ENCODE measurements around the gene MEGF8. TPM values are rescaled to one million over a fixed set of nuclear protein-coding genes. Genes with fewer than 3 reads are reported as not detected.
A peak's percentile ranks its signal among the peaks of the same experiment; 100 is the strongest.

Gene MEGF8, protein sequence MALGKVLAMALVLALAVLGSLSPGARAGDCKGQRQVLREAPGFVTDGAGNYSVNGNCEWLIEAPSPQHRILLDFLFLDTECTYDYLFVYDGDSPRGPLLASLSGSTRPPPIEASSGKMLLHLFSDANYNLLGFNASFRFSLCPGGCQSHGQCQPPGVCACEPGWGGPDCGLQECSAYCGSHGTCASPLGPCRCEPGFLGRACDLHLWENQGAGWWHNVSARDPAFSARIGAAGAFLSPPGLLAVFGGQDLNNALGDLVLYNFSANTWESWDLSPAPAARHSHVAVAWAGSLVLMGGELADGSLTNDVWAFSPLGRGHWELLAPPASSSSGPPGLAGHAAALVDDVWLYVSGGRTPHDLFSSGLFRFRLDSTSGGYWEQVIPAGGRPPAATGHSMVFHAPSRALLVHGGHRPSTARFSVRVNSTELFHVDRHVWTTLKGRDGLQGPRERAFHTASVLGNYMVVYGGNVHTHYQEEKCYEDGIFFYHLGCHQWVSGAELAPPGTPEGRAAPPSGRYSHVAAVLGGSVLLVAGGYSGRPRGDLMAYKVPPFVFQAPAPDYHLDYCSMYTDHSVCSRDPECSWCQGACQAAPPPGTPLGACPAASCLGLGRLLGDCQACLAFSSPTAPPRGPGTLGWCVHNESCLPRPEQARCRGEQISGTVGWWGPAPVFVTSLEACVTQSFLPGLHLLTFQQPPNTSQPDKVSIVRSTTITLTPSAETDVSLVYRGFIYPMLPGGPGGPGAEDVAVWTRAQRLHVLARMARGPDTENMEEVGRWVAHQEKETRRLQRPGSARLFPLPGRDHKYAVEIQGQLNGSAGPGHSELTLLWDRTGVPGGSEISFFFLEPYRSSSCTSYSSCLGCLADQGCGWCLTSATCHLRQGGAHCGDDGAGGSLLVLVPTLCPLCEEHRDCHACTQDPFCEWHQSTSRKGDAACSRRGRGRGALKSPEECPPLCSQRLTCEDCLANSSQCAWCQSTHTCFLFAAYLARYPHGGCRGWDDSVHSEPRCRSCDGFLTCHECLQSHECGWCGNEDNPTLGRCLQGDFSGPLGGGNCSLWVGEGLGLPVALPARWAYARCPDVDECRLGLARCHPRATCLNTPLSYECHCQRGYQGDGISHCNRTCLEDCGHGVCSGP (N-terminal part only)
- 10 to 100 TPM in 1 of 2 donors, 1 to 10 TPM in 1; 9.7 to 14.0 TPM for total RNA-seq

DNA sequence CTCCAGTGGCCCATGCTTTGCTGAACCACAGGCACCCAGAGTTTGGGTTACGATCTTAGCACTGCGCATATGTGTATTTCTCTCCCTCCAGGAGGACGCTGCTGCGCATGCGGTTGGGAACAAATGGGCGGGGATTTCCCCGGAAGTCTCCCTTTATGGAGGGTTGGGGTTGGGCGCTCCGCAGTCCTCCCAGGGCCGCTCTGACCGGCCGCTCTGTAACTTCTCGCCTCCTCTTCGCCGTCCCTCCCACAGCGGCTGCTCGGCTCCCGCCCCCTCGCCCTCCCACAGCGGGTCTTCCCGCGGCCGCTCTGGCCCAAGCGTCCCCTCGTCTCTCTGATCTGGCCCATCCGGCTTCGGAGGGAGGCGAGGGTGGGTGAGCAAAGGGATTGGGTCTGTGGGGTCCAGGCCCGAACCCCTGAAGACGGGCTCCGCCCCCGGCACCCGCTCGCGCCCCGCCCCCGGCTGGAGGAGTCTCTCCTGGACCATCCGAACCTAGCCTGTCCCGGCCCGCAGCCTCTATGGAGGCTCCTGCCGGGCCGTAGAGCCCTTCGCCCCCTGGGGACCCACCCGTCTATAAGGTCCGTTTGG lies at the start of gene MEGF8:
Gene MEGF8 (plus strand): TSS at position 328 of the 588 bp plus-strand sequence. CDS start 609 bp downstream, outside the sequence.
- ATAC-seq (replicated peaks in 1 of 2), result peak; percentile 94
- Mint-ChIP-seq H3K27me3 (ENCODE audit: low read depth) (peaks cover 16% of the 10 kb centered on the region), H3K4me1 (ENCODE audit: low read depth) (peaks cover 40% of the 10 kb centered on the region), H3K27ac (peak within 1 kb of the TSS; percentile 88), H3K9me3 (no peaks in the 10 kb centered on the region), H3K4me3 (peak within 1 kb of the TSS; percentile 84 to 99), H3K36me3 (ENCODE audit: insufficient read depth in 2 of 2) (peaks cover 5 to 6% of the 10 kb centered on the region in 2 donors)
- peak; percentile 98 to 99 for DNase-seq

DNA sequence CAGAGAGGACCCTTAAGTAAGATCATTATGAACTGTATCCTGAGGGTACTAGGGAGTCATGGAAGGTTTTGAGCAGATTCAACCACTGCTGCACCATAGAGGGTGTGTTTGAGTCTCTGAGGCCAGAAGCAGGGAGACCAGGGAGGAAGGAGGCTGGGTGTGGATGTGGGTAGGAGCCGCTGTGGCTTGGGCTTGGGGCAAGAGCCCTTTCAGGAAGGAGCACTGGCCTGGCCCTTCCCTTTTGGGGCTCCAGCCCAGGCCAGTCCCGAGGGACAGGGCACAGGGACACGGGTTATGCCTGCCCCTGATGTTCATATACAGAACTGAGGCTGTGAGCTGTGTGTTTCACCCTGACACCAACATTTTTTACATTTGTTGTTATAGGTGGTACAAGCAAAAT lies 49.2 kb upstream of the MEGF8 start:
- peak overlapping the region; percentile 6 for H3K27ac Mint-ChIP-seq
- H3K4me3 Mint-ChIP-seq, result peak overlapping the region; percentile 23 to 39
- H3K27me3 Mint-ChIP-seq (ENCODE audit: low read depth), result no peaks in the 10 kb centered on the region
- DNase-seq, result no peak
- no peak for ATAC-seq (replicated peaks in 1 of 2)
- peaks cover 55% of the 10 kb centered on the region for H3K4me1 Mint-ChIP-seq (ENCODE audit: low read depth)
- peaks cover 2 to 15% of the 10 kb centered on the region in 2 donors for H3K36me3 Mint-ChIP-seq (ENCODE audit: insufficient read depth in 2 of 2)
- no peaks in the 10 kb centered on the region for H3K9me3 Mint-ChIP-seq

DNA sequence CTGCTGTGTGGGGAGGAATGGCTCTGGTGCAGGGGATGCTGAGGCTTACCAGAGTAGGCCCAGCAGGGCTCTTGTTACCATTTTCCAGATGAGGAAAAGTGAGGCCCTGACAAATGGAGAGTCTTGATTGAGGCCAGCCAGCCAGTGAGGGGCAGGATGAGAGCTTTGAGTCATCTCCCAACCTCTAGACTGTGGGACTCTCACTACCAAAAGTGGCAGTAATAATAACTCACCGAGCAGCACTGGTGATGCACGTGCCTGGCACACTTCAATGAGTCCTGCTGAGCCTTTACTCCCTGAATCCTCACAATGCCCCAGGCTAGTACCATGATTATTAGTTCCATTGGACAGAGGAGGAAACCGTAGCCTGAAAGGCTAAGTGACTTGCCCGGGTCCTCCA lies 48.6 kb upstream of the MEGF8 start:
- Mint-ChIP-seq H3K27ac (no peak overlapping the region), H3K4me1 (ENCODE audit: low read depth) (peaks cover 50% of the 10 kb centered on the region), H3K9me3 (no peaks in the 10 kb centered on the region), H3K27me3 (ENCODE audit: low read depth) (no peaks in the 10 kb centered on the region), H3K4me3 (no peak overlapping the region), H3K36me3 (ENCODE audit: insufficient read depth in 2 of 2) (peaks cover 2 to 12% of the 10 kb centered on the region in 2 donors)
- peak; percentile 27 to 37 for DNase-seq
- peak; percentile 18 to 36 for ATAC-seq (replicated peaks in 1 of 2)

DNA sequence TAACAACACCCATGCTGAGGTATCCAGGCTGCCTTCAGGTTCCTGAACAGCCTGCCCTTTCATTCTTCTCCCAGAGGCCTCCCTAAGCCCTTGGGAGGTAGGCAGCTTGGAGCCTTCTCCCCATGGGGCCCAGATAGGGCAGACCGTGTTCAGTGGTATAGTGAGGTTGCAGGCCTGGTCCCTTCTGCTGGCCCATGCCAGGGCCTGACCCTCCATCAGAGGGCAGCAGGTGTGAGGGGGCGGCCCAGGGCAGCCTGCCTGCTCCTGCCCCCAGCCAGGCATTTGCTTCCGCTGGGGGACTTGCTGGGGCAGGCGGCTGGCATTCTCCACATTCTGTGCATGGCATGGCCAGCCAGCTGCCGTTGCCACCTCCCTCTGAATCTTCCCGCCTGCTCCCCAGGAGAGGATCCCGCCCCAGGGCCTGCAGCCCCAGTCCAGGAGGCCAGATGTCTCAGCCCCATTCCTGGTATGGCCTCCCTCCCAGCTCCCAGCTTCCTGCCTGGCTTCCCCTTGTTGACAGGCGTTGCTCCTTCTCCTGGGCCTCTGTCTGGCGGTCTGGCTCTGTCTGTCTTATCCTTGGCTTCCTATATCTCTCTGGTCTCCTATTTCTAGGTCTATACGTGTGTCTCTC lies 47.5 kb upstream of the MEGF8 start:
- no peak for DNase-seq
- no peak overlapping the region for H3K4me3 Mint-ChIP-seq
- no peak overlapping the region for H3K27ac Mint-ChIP-seq
- H3K9me3 Mint-ChIP-seq, result no peaks in the 10 kb centered on the region
- no peaks in the 10 kb centered on the region for H3K27me3 Mint-ChIP-seq (ENCODE audit: low read depth)
- ATAC-seq (replicated peaks in 1 of 2), result no peak
- H3K36me3 Mint-ChIP-seq (ENCODE audit: insufficient read depth in 2 of 2), result peaks cover 2 to 12% of the 10 kb centered on the region in 2 donors
- H3K4me1 Mint-ChIP-seq (ENCODE audit: low read depth), result peaks cover 50% of the 10 kb centered on the region

DNA sequence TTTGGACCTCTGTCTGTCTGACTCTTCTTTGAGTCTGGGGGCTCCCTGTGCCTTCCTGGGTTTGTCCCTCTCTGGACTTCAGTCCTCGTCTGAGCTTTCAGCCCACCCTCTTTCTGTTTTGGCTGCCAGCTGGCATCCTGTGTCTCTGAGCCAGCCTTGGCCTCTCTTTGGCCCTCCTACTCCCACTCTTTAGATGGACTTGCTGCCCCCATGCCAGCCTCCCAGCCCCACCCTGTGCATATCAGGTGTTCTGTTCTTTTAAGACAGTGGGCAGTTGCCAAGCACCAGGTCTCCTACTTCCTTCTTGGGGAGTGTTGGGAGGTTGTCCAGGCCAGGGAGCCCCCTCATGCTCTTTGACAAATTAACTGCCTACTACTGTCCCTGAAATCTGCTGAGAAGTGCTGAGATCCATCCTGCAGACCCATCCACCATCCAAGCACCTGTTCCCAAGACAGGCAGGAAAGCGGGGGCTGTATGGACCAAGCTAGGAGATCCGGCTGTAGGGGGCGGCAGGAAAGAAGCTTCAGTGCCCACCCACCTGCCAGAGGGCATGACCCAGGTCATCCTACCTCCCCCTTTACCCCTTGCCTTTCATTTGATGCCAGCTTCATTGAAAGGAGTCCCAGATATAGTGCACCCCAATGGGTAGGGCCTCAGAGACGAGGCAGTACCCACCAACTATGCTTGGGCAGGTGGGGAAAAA lies 46.8 kb upstream of the MEGF8 start:
- ATAC-seq (replicated peaks in 1 of 2) (no peak), DNase-seq (no peak)
- H3K27ac Mint-ChIP-seq, result peak overlapping the region; percentile 81
- H3K9me3 Mint-ChIP-seq, result no peaks in the 10 kb centered on the region
- H3K36me3 Mint-ChIP-seq (ENCODE audit: insufficient read depth in 2 of 2), result peaks cover 2 to 10% of the 10 kb centered on the region in 2 donors
- peaks cover 50% of the 10 kb centered on the region for H3K4me1 Mint-ChIP-seq (ENCODE audit: low read depth)
- H3K27me3 Mint-ChIP-seq (ENCODE audit: low read depth), result no peaks in the 10 kb centered on the region
- H3K4me3 Mint-ChIP-seq, result peak overlapping the region in 1 of 2 donors; percentile 88

DNA sequence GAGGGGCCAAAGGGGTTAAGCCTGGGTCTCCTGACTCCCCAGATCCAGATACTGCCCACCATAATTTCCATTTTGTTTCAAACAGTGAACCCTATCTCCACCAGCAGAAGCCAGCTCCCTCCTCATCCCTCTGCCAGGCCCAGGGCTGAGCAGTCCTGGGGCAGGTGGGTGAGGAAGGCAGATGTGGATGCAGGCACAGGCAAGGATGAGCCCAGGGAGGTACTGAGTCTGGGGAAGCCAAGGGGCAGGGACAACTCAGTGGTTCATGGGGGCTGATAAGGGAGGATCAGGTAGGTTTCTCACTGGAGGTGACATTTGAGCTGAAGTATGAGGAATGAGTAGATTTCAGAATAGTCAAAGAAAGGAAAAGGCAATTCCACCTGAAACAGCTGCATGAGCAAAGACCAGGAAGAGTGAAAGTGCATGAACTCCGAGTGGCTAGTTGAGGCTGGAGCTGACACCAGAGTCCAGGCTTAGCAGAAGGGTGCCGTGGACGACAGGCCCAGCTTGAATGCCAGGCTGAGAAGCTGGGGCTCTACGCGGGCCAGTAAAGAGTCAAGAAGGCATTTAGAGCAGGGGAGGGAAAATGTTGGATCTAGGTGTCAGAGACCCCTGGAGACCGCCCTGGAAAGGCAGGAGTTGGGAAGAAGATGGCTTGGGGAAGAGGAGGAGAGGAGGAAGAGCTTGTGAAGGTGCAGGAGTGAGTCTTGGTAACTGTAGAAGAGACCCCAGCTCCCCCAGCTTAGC lies 46.1 kb upstream of the MEGF8 start:
- H3K27me3 Mint-ChIP-seq (ENCODE audit: low read depth), result no peaks in the 10 kb centered on the region
- peak overlapping the region in 1 of 2 donors; percentile 88 for H3K4me3 Mint-ChIP-seq
- DNase-seq, result no peak
- H3K9me3 Mint-ChIP-seq, result no peaks in the 10 kb centered on the region
- no peak for ATAC-seq (replicated peaks in 1 of 2)
- peaks cover 50% of the 10 kb centered on the region for H3K4me1 Mint-ChIP-seq (ENCODE audit: low read depth)
- peaks cover 2 to 9% of the 10 kb centered on the region in 2 donors for H3K36me3 Mint-ChIP-seq (ENCODE audit: insufficient read depth in 2 of 2)
- peak overlapping the region; percentile 81 for H3K27ac Mint-ChIP-seq

DNA sequence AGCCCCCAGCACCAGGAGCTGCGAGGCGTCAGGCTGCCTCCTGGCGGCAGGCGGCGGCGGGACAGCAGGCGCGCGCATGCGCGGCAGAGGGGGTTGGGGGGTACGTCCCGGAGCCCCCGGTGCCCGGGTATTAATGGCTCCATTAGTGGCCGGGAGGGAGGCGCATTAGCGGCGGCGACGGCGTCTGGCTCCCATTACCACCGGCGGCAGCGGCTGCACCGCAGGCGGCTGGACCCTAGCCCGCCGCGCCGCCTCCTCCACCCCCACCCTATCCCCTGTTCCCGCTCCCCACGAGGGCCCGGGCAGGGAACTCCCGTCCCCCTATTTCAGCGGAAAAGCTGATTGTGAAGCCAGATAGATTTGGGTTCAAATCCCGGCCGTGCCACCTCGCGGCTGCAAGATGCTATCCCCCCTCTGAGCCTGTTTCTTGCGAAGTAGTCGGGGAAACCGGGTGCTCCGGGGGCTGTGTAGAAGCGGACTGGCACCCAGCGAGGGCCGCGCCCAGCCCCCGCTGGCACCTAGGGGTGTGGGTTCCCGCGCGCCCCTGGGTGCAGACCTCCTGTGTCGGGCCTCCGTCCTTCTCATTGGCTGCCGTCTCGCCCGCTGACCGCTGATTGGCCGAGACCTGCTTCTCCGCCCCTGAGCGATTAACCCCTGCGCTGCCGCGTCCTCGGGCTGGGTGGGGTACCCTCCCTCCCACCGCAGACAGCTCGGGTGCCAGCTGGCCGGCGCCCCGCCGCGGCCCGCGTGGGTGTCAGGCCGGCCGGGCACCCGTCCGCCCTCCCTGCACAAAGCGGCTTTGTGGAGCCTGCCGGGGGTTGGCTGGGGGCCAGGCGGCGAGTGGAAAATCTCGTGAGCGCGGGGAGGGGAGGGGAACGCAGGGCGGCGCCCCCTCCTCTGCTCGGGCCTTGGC lies 45.3 kb upstream of the MEGF8 start:
- Mint-ChIP-seq H3K9me3 (no peaks in the 10 kb centered on the region), H3K4me1 (ENCODE audit: low read depth) (peaks cover 49% of the 10 kb centered on the region), H3K36me3 (ENCODE audit: insufficient read depth in 2 of 2) (peaks cover 0 to 10% of the 10 kb centered on the region in 2 donors), H3K27ac (peak overlapping the region; percentile 81), H3K27me3 (ENCODE audit: low read depth) (no peaks in the 10 kb centered on the region), H3K4me3 (peak overlapping the region in 1 of 2 donors; percentile 88)
- peak; percentile 55 for ATAC-seq (replicated peaks in 1 of 2)
- peak; percentile 91 to 94 for DNase-seq

DNA sequence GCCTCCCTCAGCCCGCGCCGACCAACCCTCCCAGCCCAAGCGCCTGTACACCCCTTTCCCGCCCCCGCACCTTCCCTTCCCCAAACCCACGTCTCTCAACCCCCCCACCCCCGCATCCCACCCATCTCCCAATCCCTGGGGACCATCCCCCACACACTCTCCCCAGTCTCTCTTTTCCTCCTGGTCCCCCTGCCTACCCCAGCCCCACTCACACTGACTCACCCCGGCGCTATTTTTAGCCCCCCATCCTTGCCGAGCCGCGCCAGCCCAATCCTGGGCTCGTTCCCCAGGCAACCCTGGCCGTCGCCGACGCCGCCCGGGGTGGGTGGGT lies 44.7 kb upstream of the MEGF8 start:
- DNase-seq (no peak), ATAC-seq (replicated peaks in 1 of 2) (no peak)
- H3K4me3 Mint-ChIP-seq, result peak overlapping the region in 1 of 2 donors; percentile 75
- H3K9me3 Mint-ChIP-seq, result no peaks in the 10 kb centered on the region
- no peaks in the 10 kb centered on the region for H3K27me3 Mint-ChIP-seq (ENCODE audit: low read depth)
- peaks cover 49% of the 10 kb centered on the region for H3K4me1 Mint-ChIP-seq (ENCODE audit: low read depth)
- peaks cover 0 to 10% of the 10 kb centered on the region in 2 donors for H3K36me3 Mint-ChIP-seq (ENCODE audit: insufficient read depth in 2 of 2)
- no peak overlapping the region for H3K27ac Mint-ChIP-seq

DNA sequence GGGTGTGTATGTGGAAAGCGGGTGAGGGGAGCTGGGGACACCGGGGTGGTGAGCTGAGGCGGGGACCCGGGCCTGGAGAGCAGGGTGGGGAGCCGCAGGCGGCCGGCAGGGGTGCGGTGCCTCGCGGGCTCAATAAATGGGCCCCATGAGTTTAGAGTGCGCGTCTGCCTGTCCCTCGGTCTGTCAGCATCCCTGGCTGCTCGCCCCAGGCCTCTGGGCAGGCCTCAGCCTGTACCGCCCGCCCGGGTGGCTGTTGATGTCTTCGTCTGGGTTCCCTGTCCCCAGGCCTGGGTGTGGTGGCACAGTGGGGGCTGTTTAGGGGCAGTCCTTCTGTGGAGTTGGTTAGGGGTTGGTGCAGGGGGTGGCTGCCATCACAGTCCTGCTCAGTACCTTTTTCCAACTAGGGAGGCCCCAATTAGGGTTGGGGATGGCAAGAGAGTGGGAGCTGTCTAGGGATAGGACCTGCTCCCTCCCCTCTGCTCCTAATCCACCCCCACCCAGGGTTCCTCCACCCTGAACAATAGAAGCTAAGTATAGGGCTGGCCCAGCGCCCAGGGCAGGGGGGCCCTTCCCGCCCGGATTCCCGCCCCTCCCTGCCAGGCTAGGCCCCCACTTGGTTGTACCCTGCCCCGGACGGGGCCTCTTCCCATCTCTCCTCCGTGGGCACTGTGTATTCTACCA lies 44.1 kb upstream of the MEGF8 start:
- H3K27me3 Mint-ChIP-seq (ENCODE audit: low read depth), result no peaks in the 10 kb centered on the region
- DNase-seq (peak; percentile 35 to 54), ATAC-seq (replicated peaks in 1 of 2) (no peak)
- H3K4me1 Mint-ChIP-seq (ENCODE audit: low read depth), result peaks cover 49% of the 10 kb centered on the region
- no peak overlapping the region for H3K27ac Mint-ChIP-seq
- H3K9me3 Mint-ChIP-seq, result no peaks in the 10 kb centered on the region
- peaks cover 0 to 6% of the 10 kb centered on the region in 2 donors for H3K36me3 Mint-ChIP-seq (ENCODE audit: insufficient read depth in 2 of 2)
- peak overlapping the region in 1 of 2 donors; percentile 77 for H3K4me3 Mint-ChIP-seq

Data from activated T-cell treated with anti-CD3 and anti-CD28 coated beads, Interleukin-2, amount 50 U/mL, for 72 hours (primary cell).